Measurements from ENCODE around the gene SFMBT2.

The SFMBT2 gene

DNA sequence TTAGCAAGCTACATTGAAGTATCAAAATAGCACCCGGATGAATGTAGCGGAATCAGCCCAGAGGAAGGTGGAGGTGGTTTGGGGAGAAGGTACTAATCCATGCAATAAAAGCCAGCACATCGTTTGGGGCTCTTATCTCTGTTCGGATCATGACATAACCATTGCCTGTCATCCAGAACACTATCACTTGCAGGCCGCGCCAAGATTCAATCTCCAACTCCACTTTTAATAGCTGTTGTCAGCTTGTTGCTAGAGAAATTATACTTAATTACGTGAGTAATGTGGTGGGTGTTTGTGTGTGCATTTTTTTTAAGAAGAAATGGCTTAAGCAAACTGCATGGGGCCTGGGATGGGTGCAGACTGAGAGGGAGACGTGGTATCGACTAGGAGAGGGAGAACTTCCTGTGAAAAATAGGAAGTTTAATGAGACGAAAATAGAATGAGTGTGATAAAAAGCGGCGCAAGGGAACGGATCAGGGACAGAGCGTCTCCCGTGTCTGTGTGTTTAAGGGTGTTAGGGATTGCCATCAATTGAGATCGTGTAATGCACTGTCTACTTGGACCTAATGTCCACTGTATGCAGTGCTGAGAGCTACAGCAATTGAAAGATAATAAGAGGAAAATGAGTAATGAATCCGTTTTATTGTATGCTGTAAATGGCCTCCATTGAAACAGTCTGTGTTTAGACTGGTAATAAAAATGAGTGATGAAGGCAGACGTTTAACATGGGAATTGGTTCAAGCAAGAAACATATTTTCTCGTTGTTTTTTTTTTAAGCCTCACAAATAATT is 27.6 kb upstream of the SFMBT2 start:
- Histone ChIP-seq H3K9ac (ENCODE audit: low read length) (no peak overlapping the region), H3K4me3 (ENCODE audit: low read length) (no peak overlapping the region), H3K36me3 (ENCODE audit: control insufficient read depth, insufficient read depth, low read length) (no peaks in the 10 kb centered on the region), H3K27me3 (ENCODE audit: control insufficient read depth, insufficient read depth, low read length) (peaks cover 4% of the 10 kb centered on the region), H3K4me1 (ENCODE audit: control insufficient read depth, insufficient read depth, low read length) (no peaks in the 10 kb centered on the region), H3K9me3 (ENCODE audit: control insufficient read depth, low read length) (no peaks in the 10 kb centered on the region)

DNA sequence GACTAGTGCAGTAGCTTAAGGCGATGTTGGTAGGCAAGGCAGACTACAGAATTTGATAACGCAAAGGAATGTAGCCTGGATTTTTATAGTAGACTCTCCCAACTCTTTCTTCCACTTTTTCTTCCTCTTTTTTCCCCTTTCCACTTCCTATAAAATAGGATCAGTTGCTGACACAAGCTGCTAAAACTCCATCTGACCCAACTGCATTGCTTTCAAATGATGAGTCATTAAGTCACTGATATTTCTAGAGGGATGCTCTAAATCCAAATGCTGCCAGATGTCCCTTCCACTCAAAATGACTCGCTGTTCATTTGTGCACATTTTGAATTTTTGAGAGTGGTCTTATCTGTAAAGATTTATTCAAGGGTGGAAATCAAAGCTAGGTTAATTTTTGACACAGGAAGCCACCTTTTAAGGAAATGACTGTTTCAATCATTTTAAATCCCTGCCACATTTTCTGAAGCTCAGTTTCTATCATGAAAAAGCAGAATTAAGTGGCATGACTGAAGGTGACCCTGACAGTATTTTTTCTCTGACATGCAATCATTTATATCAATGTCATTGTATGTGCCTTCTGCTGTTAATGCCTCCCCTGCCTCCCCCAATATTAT is 25.8 kb upstream of the SFMBT2 start:
- Histone ChIP-seq H3K4me1 (ENCODE audit: control insufficient read depth, insufficient read depth, low read length) (no peaks in the 10 kb centered on the region), H3K4me3 (ENCODE audit: low read length) (no peak overlapping the region), H3K36me3 (ENCODE audit: control insufficient read depth, insufficient read depth, low read length) (no peaks in the 10 kb centered on the region), H3K27me3 (ENCODE audit: control insufficient read depth, insufficient read depth, low read length) (peaks cover 4% of the 10 kb centered on the region), H3K9ac (ENCODE audit: low read length) (no peak overlapping the region), H3K9me3 (ENCODE audit: control insufficient read depth, low read length) (no peaks in the 10 kb centered on the region)

DNA sequence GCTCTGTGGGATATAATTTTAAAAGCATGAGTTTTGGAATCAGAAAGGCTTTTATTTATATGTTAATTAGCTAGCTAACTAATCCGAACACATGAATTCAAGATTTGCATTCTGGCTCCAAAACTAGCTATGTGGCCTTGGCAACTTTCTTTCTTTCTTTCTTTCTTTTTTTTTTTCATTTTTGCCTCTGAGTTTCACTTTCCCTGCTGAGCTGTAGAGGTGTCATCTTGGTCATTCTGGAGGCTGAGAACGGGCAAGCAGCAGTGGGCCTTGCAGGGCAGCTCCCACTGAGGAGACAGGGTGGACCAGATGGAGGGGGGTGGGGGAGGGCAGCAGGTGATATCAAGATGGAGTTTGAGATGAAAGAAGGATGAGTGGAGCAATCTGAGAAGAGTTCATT is 24.8 kb upstream of the SFMBT2 start:
- Histone ChIP-seq H3K27me3 (ENCODE audit: control insufficient read depth, insufficient read depth, low read length) (peaks cover 4% of the 10 kb centered on the region), H3K36me3 (ENCODE audit: control insufficient read depth, insufficient read depth, low read length) (no peaks in the 10 kb centered on the region), H3K4me1 (ENCODE audit: control insufficient read depth, insufficient read depth, low read length) (no peaks in the 10 kb centered on the region), H3K4me3 (ENCODE audit: low read length) (no peak overlapping the region), H3K9ac (ENCODE audit: low read length) (no peak overlapping the region), H3K9me3 (ENCODE audit: control insufficient read depth, low read length) (no peaks in the 10 kb centered on the region)

DNA sequence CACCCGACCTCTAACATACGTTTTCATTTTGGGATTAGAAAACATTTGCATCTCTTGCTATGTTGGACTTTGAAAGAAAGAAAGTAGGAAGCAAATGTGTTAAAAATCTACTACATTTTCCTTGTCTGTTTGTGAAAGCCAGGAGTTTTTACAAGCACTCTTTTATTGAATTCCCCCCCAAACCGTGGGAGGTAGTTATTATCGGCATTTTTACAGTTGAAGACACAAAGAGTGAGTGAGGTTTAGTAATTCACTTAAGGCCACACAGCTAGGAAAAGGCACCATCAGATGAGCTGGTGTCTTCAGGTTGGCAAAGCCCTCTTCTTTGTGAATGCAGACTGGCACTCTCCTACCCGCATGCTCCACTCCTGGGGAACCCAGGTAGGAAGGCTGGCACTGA is 23.5 kb upstream of the SFMBT2 start:
- H3K4me3 ChIP-seq (ENCODE audit: low read length) = no peak overlapping the region
- no peaks in the 10 kb centered on the region for H3K36me3 ChIP-seq (ENCODE audit: control insufficient read depth, insufficient read depth, low read length)
- H3K4me1 ChIP-seq (ENCODE audit: control insufficient read depth, insufficient read depth, low read length) = no peaks in the 10 kb centered on the region
- no peaks in the 10 kb centered on the region for H3K9me3 ChIP-seq (ENCODE audit: control insufficient read depth, low read length)
- peaks cover 4% of the 10 kb centered on the region for H3K27me3 ChIP-seq (ENCODE audit: control insufficient read depth, insufficient read depth, low read length)
- no peak overlapping the region for H3K9ac ChIP-seq (ENCODE audit: low read length)

DNA sequence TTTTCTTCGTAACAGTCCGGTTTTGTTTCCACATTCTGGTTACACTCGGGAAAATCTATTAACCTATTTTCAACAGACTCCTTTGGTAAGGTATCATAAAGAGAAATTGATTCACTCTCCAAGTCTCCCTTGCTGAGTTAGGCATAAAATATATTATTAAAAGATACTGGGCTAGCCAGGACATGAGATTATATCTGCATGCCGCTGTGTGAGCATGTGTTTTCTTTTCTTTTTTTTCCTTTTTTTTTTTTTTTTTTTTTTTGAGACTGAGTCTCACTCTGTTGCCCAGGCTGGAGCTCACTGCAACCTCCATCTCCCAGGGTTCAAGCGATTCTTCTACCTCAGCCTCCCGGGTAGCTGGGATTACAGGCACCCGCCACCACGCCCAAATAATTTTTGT is 23.0 kb upstream of the SFMBT2 start:
- H3K27me3 ChIP-seq (ENCODE audit: control insufficient read depth, insufficient read depth, low read length) = peaks cover 4% of the 10 kb centered on the region
- H3K9ac ChIP-seq (ENCODE audit: low read length) = no peak overlapping the region
- H3K9me3 ChIP-seq (ENCODE audit: control insufficient read depth, low read length) = no peaks in the 10 kb centered on the region
- no peak overlapping the region for H3K4me3 ChIP-seq (ENCODE audit: low read length)
- no peaks in the 10 kb centered on the region for H3K4me1 ChIP-seq (ENCODE audit: control insufficient read depth, insufficient read depth, low read length)
- no peaks in the 10 kb centered on the region for H3K36me3 ChIP-seq (ENCODE audit: control insufficient read depth, insufficient read depth, low read length)

DNA sequence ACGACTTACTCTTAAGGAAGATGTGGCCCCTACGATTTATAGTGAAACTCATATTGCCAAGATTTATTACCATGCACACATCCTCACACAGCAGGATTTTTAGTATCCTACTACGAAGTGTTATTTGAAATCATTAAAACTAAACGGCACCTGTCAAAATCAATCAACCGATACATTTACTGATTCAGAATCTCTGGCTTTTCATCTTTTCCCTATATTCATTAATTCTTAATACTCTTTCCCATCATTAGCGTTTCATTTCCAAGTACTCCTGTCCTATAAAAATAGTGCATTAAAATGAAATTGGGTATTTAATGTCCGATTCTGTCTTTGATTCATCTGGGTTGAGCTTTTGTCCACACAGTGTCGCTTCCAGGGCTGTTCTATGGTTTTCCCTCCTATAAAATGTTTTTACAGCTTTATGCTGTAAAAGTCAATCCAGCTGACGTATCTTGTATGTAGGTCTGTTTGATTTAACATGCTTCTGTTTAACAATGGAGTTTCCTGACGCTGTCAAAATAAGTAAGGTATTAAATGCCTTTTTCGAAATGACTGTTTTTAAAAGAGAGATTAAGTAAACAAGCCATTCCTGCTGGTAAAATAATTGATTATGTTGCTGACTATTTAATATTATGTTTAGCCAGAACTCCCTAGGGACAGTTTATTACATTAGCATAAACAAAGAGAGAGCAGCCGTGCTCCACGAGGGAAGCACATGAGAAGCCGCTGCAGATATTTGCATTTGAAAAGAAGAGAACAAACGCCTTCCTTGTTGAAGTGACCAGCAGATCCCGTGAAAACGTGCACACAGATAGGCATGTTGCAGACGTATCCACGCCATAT is 22.3 kb upstream of the SFMBT2 start:
- Histone ChIP-seq H3K27me3 (ENCODE audit: control insufficient read depth, insufficient read depth, low read length) (peaks cover 4% of the 10 kb centered on the region), H3K4me3 (ENCODE audit: low read length) (no peak overlapping the region), H3K4me1 (ENCODE audit: control insufficient read depth, insufficient read depth, low read length) (no peaks in the 10 kb centered on the region)

DNA sequence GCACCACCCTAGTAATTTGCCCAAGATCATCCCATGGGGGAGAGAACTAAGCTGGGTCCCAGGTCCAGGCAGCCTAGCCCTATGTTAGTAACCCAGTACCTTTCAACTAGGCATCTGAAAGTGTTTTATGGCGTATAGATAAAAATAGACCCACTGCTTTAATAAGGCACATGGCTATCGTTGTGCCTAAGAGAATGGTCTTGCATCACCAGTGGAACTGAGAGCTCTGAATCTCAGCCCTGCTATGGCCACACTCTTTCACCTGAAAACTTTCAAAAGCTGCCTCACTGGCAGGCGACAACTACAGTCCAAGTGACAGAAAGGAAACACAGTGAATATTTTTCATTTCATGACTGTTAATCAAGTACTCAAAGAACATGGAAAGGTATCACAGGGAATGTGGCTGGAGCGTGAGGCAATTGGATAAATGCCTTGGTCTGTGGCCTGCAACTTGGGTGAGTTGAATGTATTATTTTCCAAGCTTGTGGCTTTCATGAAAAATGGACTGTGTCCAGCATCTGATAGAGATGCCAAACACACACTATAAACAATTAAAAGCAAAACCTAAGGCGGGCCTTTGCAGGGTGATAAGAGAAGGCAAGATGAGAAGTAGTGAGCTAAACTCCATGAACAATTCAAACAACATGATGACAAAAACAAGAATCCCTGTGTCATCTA is 18.0 kb upstream of the SFMBT2 start:
- H3K4me1 ChIP-seq (ENCODE audit: control insufficient read depth, insufficient read depth, low read length) = no peaks in the 10 kb centered on the region

More for the DNA sequence above, 22.3 kb upstream of the SFMBT2 start:
- no peaks in the 10 kb centered on the region for H3K36me3 ChIP-seq (ENCODE audit: control insufficient read depth, insufficient read depth, low read length)
- H3K9me3 ChIP-seq (ENCODE audit: control insufficient read depth, low read length) = no peaks in the 10 kb centered on the region
- H3K9ac ChIP-seq (ENCODE audit: low read length) = no peak overlapping the region

DNA sequence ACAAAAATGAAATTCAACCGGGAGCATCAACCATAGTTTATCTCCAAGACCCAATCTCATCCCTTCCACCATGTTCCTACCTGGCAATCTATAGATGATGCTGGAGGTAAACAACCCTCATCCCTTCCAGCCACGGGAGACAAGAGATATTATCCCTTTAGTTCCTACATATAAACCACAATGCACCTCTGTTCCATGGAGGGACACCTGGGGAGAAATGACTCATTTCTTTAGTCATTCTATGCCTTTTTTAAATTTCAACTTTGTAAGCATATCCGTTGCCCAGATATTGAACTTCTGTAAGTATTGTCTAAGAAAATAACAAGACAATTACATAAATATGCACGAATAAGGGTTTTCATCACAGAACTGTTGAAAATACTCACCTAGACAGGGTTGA is 15.5 kb upstream of the SFMBT2 start:
- Histone ChIP-seq H3K9ac (ENCODE audit: low read length) (no peak overlapping the region), H3K27me3 (ENCODE audit: control insufficient read depth, insufficient read depth, low read length) (no peaks in the 10 kb centered on the region), H3K4me1 (ENCODE audit: control insufficient read depth, insufficient read depth, low read length) (no peaks in the 10 kb centered on the region), H3K36me3 (ENCODE audit: control insufficient read depth, insufficient read depth, low read length) (no peaks in the 10 kb centered on the region), H3K4me3 (ENCODE audit: low read length) (no peak overlapping the region), H3K9me3 (ENCODE audit: control insufficient read depth, low read length) (no peaks in the 10 kb centered on the region)

More for the DNA sequence above, 18.0 kb upstream of the SFMBT2 start:
- Histone ChIP-seq H3K4me3 (ENCODE audit: low read length) (no peak overlapping the region), H3K9me3 (ENCODE audit: control insufficient read depth, low read length) (no peaks in the 10 kb centered on the region), H3K36me3 (ENCODE audit: control insufficient read depth, insufficient read depth, low read length) (no peaks in the 10 kb centered on the region), H3K9ac (ENCODE audit: low read length) (no peak overlapping the region), H3K27me3 (ENCODE audit: control insufficient read depth, insufficient read depth, low read length) (no peaks in the 10 kb centered on the region)

DNA sequence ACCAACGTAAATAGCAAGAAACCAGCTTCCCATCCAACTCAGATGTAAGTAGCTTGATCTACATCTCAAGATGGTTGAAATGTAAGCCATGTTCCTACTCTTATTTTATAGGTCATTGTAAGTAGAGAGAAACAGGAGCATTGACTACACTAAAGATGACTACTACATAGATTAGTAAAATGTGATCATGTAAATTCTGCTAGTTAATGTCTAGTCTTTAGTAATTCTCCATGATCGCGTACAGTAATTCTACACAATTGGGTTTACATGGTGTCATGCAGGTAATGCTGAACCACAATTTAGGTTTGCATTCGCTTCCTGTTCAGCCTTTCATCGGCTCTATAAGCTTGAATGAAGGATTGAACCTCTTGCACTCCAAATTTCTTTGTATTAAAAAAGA is 14.9 kb upstream of the SFMBT2 start:
- H3K36me3 ChIP-seq (ENCODE audit: control insufficient read depth, insufficient read depth, low read length) = no peaks in the 10 kb centered on the region

DNA sequence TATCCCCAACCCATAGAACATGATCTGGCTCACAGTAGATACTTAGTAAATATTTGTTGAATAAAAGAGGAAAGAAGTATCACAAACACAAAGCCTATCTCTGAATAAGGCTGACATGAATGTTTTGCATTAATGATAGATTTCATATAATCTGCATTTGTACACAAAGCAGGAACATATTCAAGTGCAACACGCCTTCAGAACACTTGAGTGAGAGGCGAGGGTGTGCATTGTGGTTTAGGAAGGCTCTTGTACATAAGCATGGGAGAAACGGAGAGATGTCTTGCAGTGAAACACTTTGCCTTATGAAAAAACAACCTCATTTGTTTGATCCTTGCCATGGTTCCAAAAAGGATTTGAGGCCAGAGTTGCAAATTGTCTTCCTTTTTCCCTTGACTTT is 14.1 kb upstream of the SFMBT2 start:
- no peak overlapping the region for H3K4me3 ChIP-seq (ENCODE audit: low read length)
- H3K36me3 ChIP-seq (ENCODE audit: control insufficient read depth, insufficient read depth, low read length) = no peaks in the 10 kb centered on the region
- no peaks in the 10 kb centered on the region for H3K9me3 ChIP-seq (ENCODE audit: control insufficient read depth, low read length)
- no peaks in the 10 kb centered on the region for H3K27me3 ChIP-seq (ENCODE audit: control insufficient read depth, insufficient read depth, low read length)
- no peaks in the 10 kb centered on the region for H3K4me1 ChIP-seq (ENCODE audit: control insufficient read depth, insufficient read depth, low read length)
- no peak overlapping the region for H3K9ac ChIP-seq (ENCODE audit: low read length)

More for the DNA sequence above, 14.9 kb upstream of the SFMBT2 start:
- Histone ChIP-seq H3K9me3 (ENCODE audit: control insufficient read depth, low read length) (no peaks in the 10 kb centered on the region), H3K27me3 (ENCODE audit: control insufficient read depth, insufficient read depth, low read length) (no peaks in the 10 kb centered on the region), H3K4me1 (ENCODE audit: control insufficient read depth, insufficient read depth, low read length) (no peaks in the 10 kb centered on the region), H3K4me3 (ENCODE audit: low read length) (no peak overlapping the region), H3K9ac (ENCODE audit: low read length) (no peak overlapping the region)

DNA sequence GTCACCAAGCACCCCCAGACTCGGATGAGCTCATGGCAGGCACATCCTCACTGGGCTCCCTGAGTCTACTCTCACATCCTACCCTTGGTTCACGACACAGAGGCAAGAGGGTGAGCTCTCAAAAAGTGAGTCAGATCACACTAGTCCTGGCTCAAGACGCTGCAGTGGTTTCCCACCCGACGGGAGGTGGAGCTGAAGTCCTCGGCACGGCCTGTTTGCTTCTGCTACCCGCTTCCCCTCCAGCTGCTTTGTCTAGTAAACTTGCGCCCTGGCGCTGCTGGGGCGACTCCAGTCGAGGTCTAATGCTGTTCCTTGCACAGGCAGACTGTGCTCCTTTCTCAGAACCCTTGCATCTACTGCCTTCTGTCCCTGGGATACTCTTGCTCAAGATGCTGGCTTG is 13.5 kb upstream of the SFMBT2 start:
- Histone ChIP-seq H3K36me3 (ENCODE audit: control insufficient read depth, insufficient read depth, low read length) (no peaks in the 10 kb centered on the region), H3K27me3 (ENCODE audit: control insufficient read depth, insufficient read depth, low read length) (no peaks in the 10 kb centered on the region), H3K4me1 (ENCODE audit: control insufficient read depth, insufficient read depth, low read length) (no peaks in the 10 kb centered on the region), H3K4me3 (ENCODE audit: low read length) (no peak overlapping the region), H3K9ac (ENCODE audit: low read length) (no peak overlapping the region), H3K9me3 (ENCODE audit: control insufficient read depth, low read length) (no peaks in the 10 kb centered on the region)

Measured in mucosa of stomach (tissue), 1 donor.